ENCODE results near the gene FOXS1.
A peak's percentile ranks its signal among the peaks of the same experiment; 100 is the strongest.

FOXS1 gene

GRCh38 chr20:31861135-31861384 lies 15.7 kb upstream of the FOXS1 start:
- H3K4me3 ChIP-seq (ENCODE audit: low read depth, low read length) = peak overlapping the region; percentile 46
- no peak for TF ChIP-seq CTCF (IDR thresholded peaks at IDR 0.05; ENCODE audit: low read depth, low read length)

DNA sequence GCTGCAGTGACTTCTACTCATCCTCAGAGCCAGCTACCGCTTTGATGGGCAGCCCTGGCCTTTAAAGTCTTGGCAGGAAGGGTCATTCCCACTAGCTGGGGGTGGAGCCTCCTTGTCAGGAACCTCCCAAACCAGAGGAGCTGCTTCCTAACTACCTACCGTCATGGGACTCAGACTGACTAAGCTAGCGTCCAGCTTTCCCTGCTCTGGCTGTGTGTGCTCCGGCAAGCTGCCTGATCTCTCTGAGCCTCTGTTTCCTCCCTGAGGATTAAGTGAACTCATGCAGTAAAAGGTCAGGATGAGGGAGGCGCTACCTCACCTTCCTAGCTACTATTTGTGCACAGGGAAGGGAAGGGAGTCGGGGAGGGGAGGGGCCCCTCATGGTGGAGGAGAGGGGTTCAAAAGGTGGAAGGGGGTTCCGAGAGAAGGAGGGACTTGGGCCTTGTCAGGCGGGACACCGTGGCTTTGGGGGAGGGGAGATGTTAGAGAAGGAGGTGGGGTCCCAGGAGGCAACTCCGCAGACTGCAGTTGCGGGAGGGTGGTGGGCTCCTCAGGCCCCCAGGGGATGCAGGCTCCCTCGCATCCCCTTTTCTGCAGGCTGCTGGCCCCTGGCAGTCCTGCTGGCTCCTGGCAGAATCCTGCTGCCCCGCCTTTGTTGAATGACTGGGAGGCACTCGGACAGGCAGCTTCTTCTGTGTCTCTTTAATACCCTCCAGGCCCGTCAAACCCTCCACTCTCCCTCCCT lies 15.2 kb upstream of the FOXS1 start:
- no peak for TF ChIP-seq CTCF (IDR thresholded peaks at IDR 0.05; ENCODE audit: low read depth, low read length)

GRCh38 chr20:31859998-31860380 lies 14.6 kb upstream of the FOXS1 start:
- H3K4me3 ChIP-seq (ENCODE audit: low read depth, low read length) = no peak overlapping the region
- no peak for TF ChIP-seq CTCF (IDR thresholded peaks at IDR 0.05; ENCODE audit: low read depth, low read length)

More for the DNA sequence above, 15.2 kb upstream of the FOXS1 start:
- H3K4me3 ChIP-seq (ENCODE audit: low read depth, low read length) = peak overlapping the region; percentile 46; the same call in 1 of the 2 replicates

DNA sequence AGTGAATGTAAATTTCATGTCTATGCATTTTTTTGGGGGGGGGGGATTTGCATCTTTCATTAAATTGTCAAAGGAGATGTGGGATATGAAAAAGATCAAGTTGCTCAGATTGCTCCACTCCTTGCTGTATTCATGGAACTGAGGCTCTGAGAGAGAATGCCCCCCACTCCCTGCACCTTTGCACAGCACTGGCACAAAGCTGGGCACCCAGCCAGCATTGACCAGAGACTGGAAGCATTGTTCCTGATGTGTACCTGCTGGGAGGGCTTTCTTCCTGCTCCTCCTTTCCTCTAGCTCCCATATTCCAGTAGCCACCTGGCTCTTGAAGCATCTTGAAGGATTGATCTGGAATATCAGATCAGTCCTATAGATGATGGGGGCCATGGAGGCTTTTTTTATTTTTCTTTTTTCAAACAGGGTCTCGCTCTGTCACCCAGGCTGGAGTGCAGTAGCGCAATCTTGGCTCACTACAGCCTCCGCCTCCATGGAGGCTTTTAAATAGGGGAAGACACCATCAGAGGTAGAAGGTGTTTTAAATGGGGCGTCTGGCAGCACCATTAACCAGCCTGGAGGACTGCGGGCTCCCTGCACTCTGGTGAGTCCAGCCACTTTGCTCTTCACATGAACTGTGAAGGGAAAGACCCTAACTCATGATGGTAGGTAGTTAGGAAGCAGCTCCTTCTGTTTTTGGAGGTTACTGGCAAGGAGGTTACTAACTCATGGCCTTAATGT lies 14.0 kb upstream of the FOXS1 start:
- no peak for TF ChIP-seq CTCF (IDR thresholded peaks at IDR 0.05; ENCODE audit: low read depth, low read length)
- no peak overlapping the region for H3K4me3 ChIP-seq (ENCODE audit: low read depth, low read length)

DNA sequence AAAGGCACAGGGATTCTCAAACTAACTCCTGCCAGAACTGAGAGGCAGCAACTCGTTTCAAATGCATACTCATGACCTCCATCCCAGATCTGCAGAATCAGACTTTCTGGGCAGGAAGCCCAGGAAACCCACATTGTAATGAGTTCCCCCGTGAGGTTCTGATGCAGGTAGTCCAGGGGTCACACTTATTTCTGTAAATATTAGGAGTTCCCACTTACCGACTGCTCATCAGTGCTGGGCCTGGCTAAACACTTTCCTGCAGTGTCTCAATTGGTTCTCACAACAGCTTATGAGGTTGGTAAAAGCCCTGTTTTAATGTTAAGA lies 13.3 kb upstream of the FOXS1 start:
- no peak overlapping the region for H3K4me3 ChIP-seq (ENCODE audit: low read depth, low read length)
- TF ChIP-seq CTCF (IDR thresholded peaks at IDR 0.05; ENCODE audit: low read depth, low read length) = no peak

DNA sequence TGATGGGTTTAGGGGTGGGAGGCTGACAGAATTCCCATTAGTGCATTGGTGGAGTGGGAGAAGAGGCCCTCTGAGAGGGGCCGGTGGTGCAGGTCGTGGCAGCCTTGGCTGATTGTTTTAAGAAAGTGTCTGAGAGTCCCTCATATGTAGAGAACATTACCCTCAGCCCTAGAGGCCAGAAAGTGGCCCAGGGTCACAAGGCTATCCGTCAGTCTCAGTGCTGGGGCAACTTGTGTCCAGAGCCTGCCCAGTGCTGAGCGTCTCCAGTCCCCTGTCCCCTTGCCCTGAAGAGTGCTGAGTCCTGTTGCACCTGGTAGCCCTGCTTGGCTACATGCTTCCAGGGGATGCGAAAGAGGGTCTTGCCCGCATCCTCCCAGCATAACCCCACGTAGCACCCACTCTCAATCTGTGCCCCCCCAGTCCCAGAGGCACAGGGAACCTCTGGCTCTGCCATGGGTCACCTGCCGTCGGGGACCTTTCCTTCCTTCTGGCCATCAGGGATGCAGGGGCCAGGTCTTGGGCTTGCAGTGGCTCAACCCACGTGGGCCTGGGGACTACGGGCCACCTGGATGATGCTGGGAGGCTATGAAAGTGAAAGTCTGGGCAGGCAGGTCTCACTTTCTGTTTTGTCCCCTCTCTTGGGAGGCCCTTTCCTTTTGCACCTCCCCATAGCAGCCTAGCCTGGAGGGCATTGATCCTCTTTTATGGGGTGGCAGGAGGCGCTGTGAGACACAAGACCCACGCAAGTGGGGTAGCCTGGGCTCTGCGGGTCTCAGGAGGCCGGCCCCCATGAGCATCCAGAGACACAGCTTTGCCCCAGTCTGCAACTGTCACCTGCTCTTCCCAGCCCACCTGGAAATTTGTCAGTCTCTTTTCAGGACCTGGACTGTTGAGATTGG lies 12.7 kb upstream of the FOXS1 start:
- TF ChIP-seq CTCF (IDR thresholded peaks at IDR 0.05; ENCODE audit: low read depth, low read length) = no peak
- H3K4me3 ChIP-seq (ENCODE audit: low read depth, low read length) = no peak overlapping the region

DNA sequence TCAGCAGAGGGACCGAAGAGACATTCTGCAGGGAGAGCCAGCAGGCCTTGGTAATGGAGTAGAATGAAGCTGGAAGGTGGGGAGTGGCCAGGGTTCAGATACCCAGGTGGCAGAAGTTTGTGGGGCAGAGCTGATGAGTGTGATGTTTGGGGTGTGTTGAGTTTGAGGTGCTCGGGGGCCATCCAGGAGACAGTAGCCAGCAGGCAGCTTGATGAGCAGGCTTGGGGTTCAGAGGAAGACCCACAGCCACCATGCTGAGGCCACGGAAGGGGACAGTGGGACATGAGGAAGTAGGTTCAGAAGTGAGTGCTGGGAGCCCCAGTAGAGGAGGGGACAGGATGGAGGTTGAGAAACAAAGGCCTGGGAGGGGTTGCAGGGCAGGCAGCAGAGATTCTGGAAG lies 11.1 kb upstream of the FOXS1 start:
- H3K4me3 ChIP-seq (ENCODE audit: low read depth, low read length) = no peak overlapping the region
- TF ChIP-seq CTCF (IDR thresholded peaks at IDR 0.05; ENCODE audit: low read depth, low read length) = no peak
